Measurements from ENCODE around the gene SORCS1.

The SORCS1 gene

DNA sequence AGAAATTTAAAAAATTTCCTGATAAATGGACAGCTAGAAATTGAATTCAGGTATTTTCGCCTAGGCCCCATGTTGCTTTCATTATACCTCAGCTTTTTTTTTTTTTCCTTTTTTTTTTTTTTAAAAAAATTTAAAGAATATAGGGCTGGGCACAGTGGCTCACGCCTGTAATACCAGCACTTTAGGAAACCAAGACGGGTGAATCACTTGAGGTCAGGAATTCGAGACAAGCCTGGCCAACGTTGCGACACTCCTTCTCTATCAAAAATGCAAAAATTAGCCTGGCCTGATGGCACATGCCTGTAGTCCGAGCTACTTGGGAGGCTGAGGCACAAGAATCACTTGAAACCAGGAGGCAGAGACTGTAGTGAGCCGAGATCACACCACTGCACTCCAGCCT lies 334.0 kb downstream of the SORCS1 start:
- no peak for TF ChIP-seq ZBTB7A (IDR thresholded peaks at IDR 0.05; ENCODE audit: low read depth)
- TF ChIP-seq, protein P1, sequence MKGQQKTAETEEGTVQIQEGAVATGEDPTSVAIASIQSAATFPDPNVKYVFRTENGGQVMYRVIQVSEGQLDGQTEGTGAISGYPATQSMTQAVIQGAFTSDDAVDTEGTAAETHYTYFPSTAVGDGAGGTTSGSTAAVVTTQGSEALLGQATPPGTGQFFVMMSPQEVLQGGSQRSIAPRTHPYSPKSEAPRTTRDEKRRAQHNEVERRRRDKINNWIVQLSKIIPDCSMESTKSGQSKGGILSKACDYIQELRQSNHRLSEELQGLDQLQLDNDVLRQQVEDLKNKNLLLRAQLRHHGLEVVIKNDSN (IDR thresholded peaks at IDR 0.05) = no peak
- TF ChIP-seq NFIC (IDR thresholded peaks at IDR 0.05) = no peak
- no peak for TF ChIP-seq FOXM1 (IDR thresholded peaks at IDR 0.05; ENCODE audit: borderline replicate concordance, low read depth)

DNA sequence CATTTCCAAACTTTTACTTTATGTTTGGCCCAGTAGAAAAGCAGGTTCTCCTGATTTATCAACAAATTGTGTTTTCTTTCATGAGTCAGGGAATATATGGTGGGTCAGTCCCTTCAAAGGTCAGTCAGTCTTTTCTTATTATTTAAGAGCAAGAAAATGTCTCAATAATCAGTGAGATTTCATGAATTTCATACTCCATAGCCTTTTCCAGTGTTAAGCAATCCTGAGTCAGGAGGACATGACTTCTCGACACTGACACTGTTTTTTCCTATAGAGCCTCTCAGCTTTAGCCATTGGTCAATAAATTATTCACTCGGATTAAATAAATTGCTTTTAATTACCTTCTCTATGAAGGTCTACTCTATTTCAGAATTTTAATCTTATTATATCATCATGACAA lies 334.5 kb downstream of the SORCS1 start:
- TF ChIP-seq NFIC (IDR thresholded peaks at IDR 0.05) (no peak), TAF1 (IDR thresholded peaks at IDR 0.05; ENCODE audit: low read depth) (no peak), YY1 (IDR thresholded peaks at IDR 0.05; ENCODE audit: low read depth) (no peak), EP300 (IDR thresholded peaks at IDR 0.05; ENCODE audit: borderline replicate concordance) (no peak), ZBTB7A (IDR thresholded peaks at IDR 0.05; ENCODE audit: low read depth) (no peak), FOXM1 (IDR thresholded peaks at IDR 0.05; ENCODE audit: borderline replicate concordance, low read depth) (no peak)
- TF ChIP-seq, protein P2, sequence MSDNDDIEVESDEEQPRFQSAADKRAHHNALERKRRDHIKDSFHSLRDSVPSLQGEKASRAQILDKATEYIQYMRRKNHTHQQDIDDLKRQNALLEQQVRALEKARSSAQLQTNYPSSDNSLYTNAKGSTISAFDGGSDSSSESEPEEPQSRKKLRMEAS (IDR thresholded peaks at IDR 0.05) = no peak

DNA sequence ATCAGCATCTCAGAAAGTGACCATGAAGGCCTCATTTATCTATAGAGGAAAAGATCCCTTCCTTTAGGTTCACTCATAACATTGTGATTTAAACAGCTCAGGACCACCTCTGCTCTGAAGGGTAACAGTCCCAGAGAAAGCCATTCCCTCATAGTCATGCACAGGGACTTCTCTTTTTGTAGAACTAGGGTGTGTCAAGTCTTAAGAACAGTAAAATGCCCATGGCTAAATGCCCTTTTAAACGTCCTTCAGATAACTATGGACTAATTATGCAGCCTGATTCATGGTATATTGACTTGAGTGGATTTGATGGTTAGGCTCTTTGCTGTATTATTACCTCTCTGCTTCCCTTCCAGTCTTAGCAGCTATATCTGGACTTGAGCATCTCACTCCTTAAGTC lies 337.8 kb downstream of the SORCS1 start:
- no peak for TF ChIP-seq TAF1 (IDR thresholded peaks at IDR 0.05; ENCODE audit: low read depth)
- TF ChIP-seq NFIC (IDR thresholded peaks at IDR 0.05) = no peak
- TF ChIP-seq EGR1 (IDR thresholded peaks at IDR 0.05) = no peak
- TF ChIP-seq FOXM1 (IDR thresholded peaks at IDR 0.05; ENCODE audit: borderline replicate concordance, low read depth) = no peak
- no peak for TF ChIP-seq TEAD4 (IDR thresholded peaks at IDR 0.05)
- no peak for TF ChIP-seq ZBTB7A (IDR thresholded peaks at IDR 0.05; ENCODE audit: low read depth)
- no peak for TF ChIP-seq EP300 (IDR thresholded peaks at IDR 0.05; ENCODE audit: borderline replicate concordance)
- no peak for TF ChIP-seq TCF12 (IDR thresholded peaks at IDR 0.05; ENCODE audit: low read depth)
- TF ChIP-seq CREB1 (IDR thresholded peaks at IDR 0.05; ENCODE audit: low read depth) = no peak

DNA sequence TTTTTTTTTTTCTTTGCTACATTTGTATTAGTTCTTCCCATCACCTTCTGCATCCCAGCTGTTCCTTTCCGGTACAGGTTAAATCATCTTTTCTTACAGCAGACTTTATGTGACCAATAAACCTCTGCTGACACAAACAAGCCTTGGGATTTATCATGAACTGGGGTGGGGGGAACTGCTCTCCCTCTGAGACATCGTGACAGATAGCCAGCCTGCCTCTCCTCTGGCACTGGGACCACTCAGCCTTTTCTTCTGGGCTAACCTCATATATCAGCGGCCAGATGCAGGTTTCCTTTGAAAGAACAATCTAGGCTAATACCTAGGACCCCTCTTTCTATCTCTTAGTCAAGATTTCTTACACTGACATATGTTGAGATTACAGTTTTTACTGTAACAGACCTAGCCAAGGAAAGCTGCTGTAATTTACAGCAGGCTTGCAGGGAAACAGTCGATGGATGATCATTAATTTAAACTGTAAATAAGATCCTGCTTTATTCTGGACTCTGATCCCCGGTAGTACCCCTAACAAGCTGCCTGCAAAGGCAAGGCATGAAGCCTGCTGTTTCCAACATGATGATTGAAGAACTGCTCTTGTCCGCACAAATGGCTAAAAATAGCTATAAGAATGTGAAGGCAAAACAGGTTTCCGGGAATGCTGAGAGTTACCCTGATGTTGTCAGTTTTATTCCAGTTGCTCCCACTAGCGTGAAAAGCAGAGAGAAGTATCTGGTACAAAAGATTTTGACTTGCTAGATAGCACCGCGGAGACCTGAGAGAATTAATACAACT lies 338.7 kb downstream of the SORCS1 start:
- TF ChIP-seq EP300 (IDR thresholded peaks at IDR 0.05; ENCODE audit: borderline replicate concordance) (no peak), TEAD4 (IDR thresholded peaks at IDR 0.05) (no peak), RAD21 (IDR thresholded peaks at IDR 0.05; ENCODE audit: low read depth) (no peak), CREB1 (IDR thresholded peaks at IDR 0.05; ENCODE audit: low read depth) (no peak), ZBTB7A (IDR thresholded peaks at IDR 0.05; ENCODE audit: low read depth) (no peak), YY1 (IDR thresholded peaks at IDR 0.05; ENCODE audit: low read depth) (no peak), TAF1 (IDR thresholded peaks at IDR 0.05; ENCODE audit: low read depth) (no peak), TCF12 (IDR thresholded peaks at IDR 0.05; ENCODE audit: low read depth) (no peak), NFIC (IDR thresholded peaks at IDR 0.05) (no peak), CEBPB (IDR thresholded peaks at IDR 0.05) (no peak), EGR1 (IDR thresholded peaks at IDR 0.05) (no peak), FOXM1 (IDR thresholded peaks at IDR 0.05; ENCODE audit: borderline replicate concordance, low read depth) (no peak)
- TF ChIP-seq, protein P3, sequence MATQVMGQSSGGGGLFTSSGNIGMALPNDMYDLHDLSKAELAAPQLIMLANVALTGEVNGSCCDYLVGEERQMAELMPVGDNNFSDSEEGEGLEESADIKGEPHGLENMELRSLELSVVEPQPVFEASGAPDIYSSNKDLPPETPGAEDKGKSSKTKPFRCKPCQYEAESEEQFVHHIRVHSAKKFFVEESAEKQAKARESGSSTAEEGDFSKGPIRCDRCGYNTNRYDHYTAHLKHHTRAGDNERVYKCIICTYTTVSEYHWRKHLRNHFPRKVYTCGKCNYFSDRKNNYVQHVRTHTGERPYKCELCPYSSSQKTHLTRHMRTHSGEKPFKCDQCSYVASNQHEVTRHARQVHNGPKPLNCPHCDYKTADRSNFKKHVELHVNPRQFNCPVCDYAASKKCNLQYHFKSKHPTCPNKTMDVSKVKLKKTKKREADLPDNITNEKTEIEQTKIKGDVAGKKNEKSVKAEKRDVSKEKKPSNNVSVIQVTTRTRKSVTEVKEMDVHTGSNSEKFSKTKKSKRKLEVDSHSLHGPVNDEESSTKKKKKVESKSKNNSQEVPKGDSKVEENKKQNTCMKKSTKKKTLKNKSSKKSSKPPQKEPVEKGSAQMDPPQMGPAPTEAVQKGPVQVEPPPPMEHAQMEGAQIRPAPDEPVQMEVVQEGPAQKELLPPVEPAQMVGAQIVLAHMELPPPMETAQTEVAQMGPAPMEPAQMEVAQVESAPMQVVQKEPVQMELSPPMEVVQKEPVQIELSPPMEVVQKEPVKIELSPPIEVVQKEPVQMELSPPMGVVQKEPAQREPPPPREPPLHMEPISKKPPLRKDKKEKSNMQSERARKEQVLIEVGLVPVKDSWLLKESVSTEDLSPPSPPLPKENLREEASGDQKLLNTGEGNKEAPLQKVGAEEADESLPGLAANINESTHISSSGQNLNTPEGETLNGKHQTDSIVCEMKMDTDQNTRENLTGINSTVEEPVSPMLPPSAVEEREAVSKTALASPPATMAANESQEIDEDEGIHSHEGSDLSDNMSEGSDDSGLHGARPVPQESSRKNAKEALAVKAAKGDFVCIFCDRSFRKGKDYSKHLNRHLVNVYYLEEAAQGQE (IDR thresholded peaks at IDR 0.05; ENCODE audit: low read depth) = no peak
- TF ChIP-seq, protein P2 (IDR thresholded peaks at IDR 0.05) = no peak
- TF ChIP-seq, protein P1 (IDR thresholded peaks at IDR 0.05) = no peak

DNA sequence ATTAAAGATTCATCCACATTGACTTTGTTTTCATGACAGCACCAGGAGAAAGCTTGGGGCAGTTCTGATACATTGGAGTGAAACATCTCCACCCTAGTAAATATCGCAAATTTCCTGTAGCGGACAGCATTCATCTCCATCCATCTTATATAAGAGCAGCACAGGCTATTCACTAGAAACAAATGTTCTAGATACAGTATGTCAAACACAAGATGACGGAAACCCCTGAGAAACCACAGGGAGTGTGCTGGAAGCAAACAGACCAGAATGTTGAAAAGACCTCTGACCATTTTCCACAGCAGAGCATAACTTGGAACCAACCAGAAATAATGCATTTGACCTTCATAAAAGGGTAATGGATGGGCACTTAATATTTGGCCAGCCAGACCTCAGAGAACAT lies 343.9 kb downstream of the SORCS1 start:
- TF ChIP-seq TCF12 (IDR thresholded peaks at IDR 0.05; ENCODE audit: low read depth) (no peak), EP300 (IDR thresholded peaks at IDR 0.05; ENCODE audit: borderline replicate concordance) (no peak), CREB1 (IDR thresholded peaks at IDR 0.05; ENCODE audit: low read depth) (no peak), TEAD4 (IDR thresholded peaks at IDR 0.05) (no peak)

DNA sequence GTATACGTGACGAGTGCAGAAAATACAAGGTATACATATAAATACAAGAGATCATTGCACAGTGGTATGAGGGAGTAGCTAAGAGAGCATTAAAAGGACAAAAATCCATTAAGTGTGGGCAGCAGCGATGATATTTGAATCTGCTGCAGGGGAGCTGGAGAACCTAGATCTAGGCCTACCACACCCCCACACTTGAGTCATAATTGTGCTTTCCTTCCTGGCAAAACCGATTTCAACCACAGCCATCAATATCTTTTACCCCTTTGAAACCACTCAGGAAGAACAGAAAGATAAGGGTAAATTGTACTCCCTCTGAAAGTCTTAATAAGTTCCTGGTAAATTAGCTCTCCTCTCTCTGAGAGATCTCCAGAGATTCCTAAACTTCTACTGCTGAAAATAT lies 345.0 kb downstream of the SORCS1 start:
- TF ChIP-seq, protein P3 (IDR thresholded peaks at IDR 0.05; ENCODE audit: low read depth) = no peak
- TF ChIP-seq ZBTB7A (IDR thresholded peaks at IDR 0.05; ENCODE audit: low read depth) (no peak), CEBPB (IDR thresholded peaks at IDR 0.05) (no peak), NFIC (IDR thresholded peaks at IDR 0.05) (no peak), EGR1 (IDR thresholded peaks at IDR 0.05) (no peak), CREB1 (IDR thresholded peaks at IDR 0.05; ENCODE audit: low read depth) (no peak)
- TF ChIP-seq, protein P2 (IDR thresholded peaks at IDR 0.05) = no peak

All from Ishikawa (cell line).